ENCODE results near the gene GTPBP3.

GTPBP3 gene

DNA sequence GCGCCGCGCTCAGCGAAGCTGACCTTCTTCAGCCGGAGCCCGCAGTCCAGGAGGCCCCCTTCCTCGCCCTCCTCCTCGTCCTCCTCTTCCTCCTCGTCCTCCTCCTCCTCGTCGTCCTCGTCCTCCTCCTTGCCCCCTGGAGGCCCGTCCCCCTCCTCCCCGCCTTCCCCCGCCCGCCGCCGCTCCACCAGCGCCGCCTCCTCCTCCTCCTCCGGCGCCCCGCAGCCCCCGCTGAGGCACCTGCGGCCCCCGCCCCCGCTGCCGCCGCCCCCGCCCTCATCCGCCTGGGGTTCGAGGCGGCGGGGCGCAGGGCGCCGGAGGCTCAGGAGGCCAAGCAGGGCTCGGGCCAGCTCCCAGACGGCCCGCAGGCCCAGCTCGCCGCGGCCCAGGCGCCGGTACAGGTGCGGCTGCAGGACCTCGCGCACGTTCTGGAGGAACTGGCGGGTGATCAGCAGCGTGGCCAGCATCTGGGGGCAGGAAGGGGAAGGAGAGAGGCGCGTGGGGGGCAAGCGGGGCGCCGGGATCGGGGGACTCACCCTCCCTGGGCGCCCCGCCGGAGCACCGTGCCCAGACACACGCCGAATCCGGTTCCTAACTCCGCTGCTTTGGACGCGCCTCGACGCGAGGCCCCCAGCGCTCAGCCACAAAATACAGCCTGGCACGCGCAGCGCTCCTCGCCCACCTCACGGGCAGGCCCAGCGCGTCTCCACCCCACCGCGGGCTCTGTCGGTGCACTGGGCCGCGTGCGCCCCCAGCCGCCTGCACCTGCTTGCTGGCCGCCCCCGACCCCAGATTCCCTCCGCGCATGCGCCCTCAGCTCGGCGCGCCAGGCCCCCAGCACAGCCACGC is 8.6 kb upstream of the GTPBP3 start:
- no peak overlapping the region for H3K4me3 ChIP-seq (ENCODE audit: control insufficient read depth, low read depth, low read length)
- DNase-seq (ENCODE audit: low read depth) = no peak
- TF ChIP-seq, protein P1, sequence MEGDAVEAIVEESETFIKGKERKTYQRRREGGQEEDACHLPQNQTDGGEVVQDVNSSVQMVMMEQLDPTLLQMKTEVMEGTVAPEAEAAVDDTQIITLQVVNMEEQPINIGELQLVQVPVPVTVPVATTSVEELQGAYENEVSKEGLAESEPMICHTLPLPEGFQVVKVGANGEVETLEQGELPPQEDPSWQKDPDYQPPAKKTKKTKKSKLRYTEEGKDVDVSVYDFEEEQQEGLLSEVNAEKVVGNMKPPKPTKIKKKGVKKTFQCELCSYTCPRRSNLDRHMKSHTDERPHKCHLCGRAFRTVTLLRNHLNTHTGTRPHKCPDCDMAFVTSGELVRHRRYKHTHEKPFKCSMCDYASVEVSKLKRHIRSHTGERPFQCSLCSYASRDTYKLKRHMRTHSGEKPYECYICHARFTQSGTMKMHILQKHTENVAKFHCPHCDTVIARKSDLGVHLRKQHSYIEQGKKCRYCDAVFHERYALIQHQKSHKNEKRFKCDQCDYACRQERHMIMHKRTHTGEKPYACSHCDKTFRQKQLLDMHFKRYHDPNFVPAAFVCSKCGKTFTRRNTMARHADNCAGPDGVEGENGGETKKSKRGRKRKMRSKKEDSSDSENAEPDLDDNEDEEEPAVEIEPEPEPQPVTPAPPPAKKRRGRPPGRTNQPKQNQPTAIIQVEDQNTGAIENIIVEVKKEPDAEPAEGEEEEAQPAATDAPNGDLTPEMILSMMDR (IDR thresholded peaks at IDR 0.05; ENCODE audit: control insufficient read depth, insufficient read depth, low read depth, low read length, missing control alignments) = no peak

DNA sequence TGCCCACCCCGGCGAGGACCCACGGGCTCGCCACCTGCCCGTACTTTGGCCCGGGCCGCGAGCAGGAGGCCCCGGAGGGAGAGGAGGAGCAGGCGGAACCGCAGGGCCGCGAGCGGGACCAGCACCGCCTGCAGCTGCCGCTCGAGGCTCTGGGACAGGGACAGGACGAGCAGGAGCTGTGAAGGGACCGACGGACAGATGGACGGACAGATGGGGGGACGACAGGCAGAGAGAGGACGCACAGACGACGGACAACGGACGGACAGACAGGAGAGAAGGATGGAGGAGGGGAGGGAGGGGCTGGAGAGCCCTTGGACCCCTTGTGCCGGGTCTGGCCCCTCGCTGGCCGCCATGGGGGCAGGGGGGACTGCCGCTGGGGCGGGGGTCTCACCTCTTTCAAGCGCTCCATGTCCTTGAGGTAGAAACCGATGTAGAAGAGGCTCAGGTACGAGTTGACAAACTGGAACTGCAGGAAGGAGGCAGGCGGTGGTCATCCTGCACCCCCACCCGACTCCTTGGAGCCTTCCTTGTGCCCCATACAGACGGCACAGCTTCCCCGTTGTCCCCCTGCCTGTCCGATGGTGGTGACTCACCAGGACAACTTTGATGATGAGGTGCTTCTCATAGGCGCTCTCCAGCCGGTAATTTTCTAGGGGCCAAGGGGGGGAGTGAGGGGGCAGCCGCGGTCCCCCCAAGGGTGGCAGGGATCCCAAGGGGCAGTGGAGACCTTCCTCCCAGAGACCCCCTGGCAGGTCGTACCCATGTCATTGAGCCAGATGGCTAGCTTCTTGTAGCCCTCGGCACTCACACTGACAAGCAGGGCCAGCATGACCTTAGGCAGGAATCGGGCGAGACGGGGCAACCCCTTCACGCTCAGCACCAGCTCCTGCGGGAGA is 7.7 kb upstream of the GTPBP3 start:
- TF ChIP-seq, protein P1 (IDR thresholded peaks at IDR 0.05; ENCODE audit: control insufficient read depth, insufficient read depth, low read depth, low read length, missing control alignments) = no peak
- H3K4me3 ChIP-seq (ENCODE audit: control insufficient read depth, low read depth, low read length) = no peak overlapping the region
- no peak for DNase-seq (ENCODE audit: low read depth)

DNA sequence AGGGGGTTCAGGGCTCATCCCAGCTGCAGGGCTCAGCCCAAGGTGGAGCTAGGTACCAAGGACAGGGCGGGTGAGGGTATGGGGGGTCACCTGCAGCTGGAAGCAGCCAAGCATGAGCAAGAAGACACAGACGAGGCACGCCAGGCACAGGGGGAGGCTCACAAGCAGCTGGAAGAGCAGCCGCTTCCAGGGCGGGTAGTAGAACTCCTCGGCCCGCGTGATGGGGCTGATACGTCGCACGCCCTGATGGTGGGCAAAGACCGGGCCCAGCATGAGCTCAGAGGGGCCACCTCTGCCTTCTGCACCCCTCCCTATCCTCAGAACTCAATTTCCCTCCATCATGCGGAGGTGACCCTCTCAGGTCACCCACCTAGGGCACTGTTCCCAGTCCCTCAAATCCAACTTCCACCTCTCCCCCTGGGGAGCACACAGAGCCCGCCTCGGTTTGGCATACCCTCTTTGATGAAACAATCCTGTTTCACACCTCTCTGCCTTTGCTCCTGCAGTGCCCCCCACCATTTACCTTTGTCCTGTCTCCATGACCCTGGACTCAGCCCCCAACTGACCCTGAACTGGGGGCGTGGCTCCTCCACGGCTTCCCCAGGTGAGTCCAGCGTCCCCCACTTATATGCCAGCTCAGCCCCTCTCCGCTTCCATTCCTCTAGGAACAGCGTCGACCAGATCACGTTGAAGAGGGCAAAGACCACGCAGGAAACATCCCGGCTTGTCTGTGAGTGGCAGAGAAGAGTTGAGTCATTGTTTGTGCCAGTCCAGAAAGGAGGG is 6.9 kb upstream of the GTPBP3 start:
- TF ChIP-seq, protein P1 (IDR thresholded peaks at IDR 0.05; ENCODE audit: control insufficient read depth, insufficient read depth, low read depth, low read length, missing control alignments) = no peak
- DNase-seq (ENCODE audit: low read depth) = no peak
- no peak overlapping the region for H3K4me3 ChIP-seq (ENCODE audit: control insufficient read depth, low read depth, low read length)

DNA sequence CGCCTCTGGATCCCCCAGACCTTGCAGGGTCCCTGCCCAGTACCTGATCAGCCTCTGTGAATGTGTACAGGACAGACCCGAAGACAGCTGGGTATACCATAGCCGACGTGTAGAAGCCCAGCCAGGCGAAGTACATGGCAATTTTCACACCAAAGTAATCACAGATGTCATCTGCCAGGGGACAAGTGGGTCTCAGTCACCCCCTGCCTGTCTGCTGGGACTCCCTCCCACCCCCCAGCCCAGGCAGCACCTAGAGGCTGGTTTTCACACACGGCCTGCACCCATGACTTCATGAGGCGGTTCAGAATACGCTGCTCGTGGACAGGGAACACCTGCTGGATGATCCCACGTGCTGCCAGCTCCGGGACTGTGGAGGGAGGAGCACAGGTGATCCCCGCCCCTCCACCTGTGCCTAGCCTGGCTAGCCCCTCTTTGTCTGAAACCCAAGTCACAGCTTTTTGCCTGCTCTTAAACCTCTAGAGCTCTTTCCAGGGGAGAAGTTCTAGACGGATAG is 6.3 kb upstream of the GTPBP3 start:
- DNase-seq (ENCODE audit: low read depth) = no peak
- no peak overlapping the region for H3K4me3 ChIP-seq (ENCODE audit: control insufficient read depth, low read depth, low read length)
- TF ChIP-seq, protein P1 (IDR thresholded peaks at IDR 0.05; ENCODE audit: control insufficient read depth, insufficient read depth, low read depth, low read length, missing control alignments) = no peak

DNA sequence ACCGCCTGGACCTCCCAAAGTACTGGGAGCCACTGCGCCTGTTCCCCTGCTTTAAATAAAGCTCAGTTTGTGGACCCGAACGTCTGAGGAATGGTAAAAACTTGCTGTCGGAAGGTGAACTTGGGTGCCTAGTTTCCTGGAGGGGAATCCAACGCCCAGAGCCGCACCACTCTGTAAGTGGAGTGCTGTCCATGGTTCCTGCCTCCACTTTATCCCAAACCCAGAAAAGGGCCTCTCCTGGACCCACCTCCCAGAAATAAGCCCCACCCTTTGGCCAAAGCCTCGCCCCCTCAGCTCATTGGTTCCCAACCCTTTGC is 5.0 kb upstream of the GTPBP3 start:
- TF ChIP-seq, protein P1 (IDR thresholded peaks at IDR 0.05; ENCODE audit: control insufficient read depth, insufficient read depth, low read depth, low read length, missing control alignments) = no peak
- H3K4me3 ChIP-seq (ENCODE audit: control insufficient read depth, low read depth, low read length) = no peak overlapping the region
- no peak for DNase-seq (ENCODE audit: low read depth)

All from AG09309 (cell line).